ENCODE data around the gene RAPGEF1.

DNA sequence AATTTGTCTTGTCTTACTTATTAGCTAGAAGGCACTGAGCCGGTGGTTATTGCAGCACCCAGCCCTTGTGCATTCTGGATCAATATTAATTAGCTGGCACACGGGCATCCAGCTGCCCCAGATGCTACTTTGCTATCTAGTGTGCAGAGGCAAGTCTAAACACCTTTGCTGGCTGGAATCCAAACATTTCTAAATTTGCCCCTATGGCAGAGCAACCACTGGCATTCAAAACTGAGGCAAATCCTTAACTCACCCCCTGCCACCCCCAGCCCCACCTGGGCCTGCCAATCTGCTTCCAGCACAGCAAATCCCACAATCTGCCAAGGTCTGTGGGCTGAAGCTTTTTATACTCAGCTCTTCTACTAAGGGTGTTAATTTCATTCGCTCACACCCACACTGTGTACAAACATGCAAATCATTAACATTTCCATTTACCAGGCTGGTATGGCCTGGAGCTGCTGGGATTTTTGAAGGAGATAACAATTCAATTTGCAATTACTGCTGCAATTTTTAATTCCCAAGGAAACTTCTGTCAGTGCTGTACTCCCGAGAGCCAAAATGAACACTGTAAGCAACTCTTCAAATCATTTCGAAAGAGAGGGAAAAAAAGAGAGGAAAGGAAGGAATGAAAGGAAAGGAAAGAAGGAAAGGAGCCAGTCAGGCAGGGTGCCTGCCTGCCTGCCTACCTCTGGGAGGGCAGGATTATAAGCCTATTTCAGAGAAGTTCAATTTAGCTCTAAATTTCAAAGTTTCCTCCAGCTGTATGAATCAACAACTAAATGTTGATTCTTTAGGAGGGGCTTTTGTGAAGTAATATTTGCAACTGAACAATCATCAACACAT is 35.5 kb downstream of the RAPGEF1 start:
- TF ChIP-seq, protein P1, sequence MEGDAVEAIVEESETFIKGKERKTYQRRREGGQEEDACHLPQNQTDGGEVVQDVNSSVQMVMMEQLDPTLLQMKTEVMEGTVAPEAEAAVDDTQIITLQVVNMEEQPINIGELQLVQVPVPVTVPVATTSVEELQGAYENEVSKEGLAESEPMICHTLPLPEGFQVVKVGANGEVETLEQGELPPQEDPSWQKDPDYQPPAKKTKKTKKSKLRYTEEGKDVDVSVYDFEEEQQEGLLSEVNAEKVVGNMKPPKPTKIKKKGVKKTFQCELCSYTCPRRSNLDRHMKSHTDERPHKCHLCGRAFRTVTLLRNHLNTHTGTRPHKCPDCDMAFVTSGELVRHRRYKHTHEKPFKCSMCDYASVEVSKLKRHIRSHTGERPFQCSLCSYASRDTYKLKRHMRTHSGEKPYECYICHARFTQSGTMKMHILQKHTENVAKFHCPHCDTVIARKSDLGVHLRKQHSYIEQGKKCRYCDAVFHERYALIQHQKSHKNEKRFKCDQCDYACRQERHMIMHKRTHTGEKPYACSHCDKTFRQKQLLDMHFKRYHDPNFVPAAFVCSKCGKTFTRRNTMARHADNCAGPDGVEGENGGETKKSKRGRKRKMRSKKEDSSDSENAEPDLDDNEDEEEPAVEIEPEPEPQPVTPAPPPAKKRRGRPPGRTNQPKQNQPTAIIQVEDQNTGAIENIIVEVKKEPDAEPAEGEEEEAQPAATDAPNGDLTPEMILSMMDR (IDR thresholded peaks at IDR 0.05; ENCODE audit: insufficient read depth, low read length), result no peak
- no peak for TF ChIP-seq SPI1 (IDR thresholded peaks at IDR 0.05; ENCODE audit: borderline replicate concordance, low read depth)
- TF ChIP-seq, protein P2, sequence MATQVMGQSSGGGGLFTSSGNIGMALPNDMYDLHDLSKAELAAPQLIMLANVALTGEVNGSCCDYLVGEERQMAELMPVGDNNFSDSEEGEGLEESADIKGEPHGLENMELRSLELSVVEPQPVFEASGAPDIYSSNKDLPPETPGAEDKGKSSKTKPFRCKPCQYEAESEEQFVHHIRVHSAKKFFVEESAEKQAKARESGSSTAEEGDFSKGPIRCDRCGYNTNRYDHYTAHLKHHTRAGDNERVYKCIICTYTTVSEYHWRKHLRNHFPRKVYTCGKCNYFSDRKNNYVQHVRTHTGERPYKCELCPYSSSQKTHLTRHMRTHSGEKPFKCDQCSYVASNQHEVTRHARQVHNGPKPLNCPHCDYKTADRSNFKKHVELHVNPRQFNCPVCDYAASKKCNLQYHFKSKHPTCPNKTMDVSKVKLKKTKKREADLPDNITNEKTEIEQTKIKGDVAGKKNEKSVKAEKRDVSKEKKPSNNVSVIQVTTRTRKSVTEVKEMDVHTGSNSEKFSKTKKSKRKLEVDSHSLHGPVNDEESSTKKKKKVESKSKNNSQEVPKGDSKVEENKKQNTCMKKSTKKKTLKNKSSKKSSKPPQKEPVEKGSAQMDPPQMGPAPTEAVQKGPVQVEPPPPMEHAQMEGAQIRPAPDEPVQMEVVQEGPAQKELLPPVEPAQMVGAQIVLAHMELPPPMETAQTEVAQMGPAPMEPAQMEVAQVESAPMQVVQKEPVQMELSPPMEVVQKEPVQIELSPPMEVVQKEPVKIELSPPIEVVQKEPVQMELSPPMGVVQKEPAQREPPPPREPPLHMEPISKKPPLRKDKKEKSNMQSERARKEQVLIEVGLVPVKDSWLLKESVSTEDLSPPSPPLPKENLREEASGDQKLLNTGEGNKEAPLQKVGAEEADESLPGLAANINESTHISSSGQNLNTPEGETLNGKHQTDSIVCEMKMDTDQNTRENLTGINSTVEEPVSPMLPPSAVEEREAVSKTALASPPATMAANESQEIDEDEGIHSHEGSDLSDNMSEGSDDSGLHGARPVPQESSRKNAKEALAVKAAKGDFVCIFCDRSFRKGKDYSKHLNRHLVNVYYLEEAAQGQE (IDR thresholded peaks at IDR 0.05; ENCODE audit: insufficient replicate concordance, low read depth), result no peak
- no peak for TF ChIP-seq GABPA (IDR thresholded peaks at IDR 0.05; ENCODE audit: low read depth)
